ENCODE data around the gene HAUS7.

HAUS7 gene

DNA sequence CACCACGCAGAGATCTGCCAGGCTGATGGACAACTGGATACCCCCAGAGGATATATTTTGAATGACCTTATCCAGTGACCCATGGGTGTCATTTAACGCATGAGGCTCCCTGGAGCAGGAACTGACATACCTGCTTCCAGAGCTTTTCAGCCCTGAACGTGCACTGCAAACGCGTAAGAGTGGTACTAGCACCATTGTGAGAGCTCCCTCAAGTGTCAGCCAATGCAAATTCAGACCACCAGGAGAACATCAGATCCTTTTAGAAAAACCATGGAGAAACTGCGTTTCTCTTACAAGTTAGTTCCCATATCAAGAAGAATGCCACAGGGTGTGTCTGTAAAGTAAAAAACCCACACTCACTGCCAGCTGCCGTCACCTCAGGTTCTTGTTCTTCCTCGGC lies 31.8 kb downstream of the HAUS7 start:
- TF ChIP-seq, protein P1, sequence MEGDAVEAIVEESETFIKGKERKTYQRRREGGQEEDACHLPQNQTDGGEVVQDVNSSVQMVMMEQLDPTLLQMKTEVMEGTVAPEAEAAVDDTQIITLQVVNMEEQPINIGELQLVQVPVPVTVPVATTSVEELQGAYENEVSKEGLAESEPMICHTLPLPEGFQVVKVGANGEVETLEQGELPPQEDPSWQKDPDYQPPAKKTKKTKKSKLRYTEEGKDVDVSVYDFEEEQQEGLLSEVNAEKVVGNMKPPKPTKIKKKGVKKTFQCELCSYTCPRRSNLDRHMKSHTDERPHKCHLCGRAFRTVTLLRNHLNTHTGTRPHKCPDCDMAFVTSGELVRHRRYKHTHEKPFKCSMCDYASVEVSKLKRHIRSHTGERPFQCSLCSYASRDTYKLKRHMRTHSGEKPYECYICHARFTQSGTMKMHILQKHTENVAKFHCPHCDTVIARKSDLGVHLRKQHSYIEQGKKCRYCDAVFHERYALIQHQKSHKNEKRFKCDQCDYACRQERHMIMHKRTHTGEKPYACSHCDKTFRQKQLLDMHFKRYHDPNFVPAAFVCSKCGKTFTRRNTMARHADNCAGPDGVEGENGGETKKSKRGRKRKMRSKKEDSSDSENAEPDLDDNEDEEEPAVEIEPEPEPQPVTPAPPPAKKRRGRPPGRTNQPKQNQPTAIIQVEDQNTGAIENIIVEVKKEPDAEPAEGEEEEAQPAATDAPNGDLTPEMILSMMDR (conservative IDR thresholded peaks at IDR 0.05; ENCODE audit: low read depth, low read length), result no peak
- no peaks in the 10 kb centered on the region for H4K20me1 ChIP-seq (ENCODE audit: insufficient read depth)
- H3K27me3 ChIP-seq (ENCODE audit: insufficient read depth, low read depth), result no peaks in the 10 kb centered on the region
- H3K9ac ChIP-seq, result no peak overlapping the region
- H3K79me2 ChIP-seq (ENCODE audit: insufficient read depth, low read depth), result no peaks in the 10 kb centered on the region
- no peak overlapping the region for H3K4me3 ChIP-seq (IDR thresholded peaks at IDR 0.05; ENCODE audit: insufficient read depth, low read depth, low read length)
- no peak overlapping the region for H3K4me2 ChIP-seq
- H3K36me3 ChIP-seq (ENCODE audit: insufficient read depth), result no peaks in the 10 kb centered on the region
- H3K27ac ChIP-seq, result no peak overlapping the region
- no peaks in the 10 kb centered on the region for H3K4me1 ChIP-seq (ENCODE audit: low read depth, poor library complexity, severe bottlenecking)
- H2AFZ ChIP-seq (ENCODE audit: low read depth), result no peak overlapping the region

DNA sequence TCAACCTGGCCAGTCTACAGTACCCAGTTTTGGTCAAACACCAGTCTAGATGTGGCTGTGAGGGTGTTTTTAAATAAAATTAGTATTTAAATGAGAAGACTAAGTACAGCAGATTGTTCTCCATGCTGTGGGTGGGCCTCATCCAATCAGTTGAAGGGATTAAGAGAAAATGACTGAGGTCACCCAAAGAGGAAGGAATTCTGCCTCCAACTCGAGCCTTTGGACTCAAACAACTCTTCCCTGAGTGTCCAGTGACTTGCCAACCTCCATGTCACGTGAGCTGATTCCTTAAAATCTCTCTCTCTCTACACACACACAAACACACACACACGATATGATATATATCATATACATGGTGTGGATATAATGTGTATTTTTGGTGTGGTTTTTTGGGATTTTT lies 34.5 kb downstream of the HAUS7 start:
- H2AFZ ChIP-seq (ENCODE audit: low read depth), result no peak overlapping the region
- H4K20me1 ChIP-seq (ENCODE audit: insufficient read depth), result no peaks in the 10 kb centered on the region
- no peaks in the 10 kb centered on the region for H3K4me1 ChIP-seq (ENCODE audit: low read depth, poor library complexity, severe bottlenecking)
- H3K27ac ChIP-seq, result no peak overlapping the region
- H3K27me3 ChIP-seq (ENCODE audit: insufficient read depth, low read depth), result no peaks in the 10 kb centered on the region
- H3K4me3 ChIP-seq (IDR thresholded peaks at IDR 0.05; ENCODE audit: insufficient read depth, low read depth, low read length), result no peak overlapping the region
- no peak overlapping the region for H3K4me2 ChIP-seq
- TF ChIP-seq, protein P1 (conservative IDR thresholded peaks at IDR 0.05; ENCODE audit: low read depth, low read length), result no peak
- H3K9ac ChIP-seq, result no peak overlapping the region
- no peaks in the 10 kb centered on the region for H3K36me3 ChIP-seq (ENCODE audit: insufficient read depth)
- H3K79me2 ChIP-seq (ENCODE audit: insufficient read depth, low read depth), result no peaks in the 10 kb centered on the region

DNA sequence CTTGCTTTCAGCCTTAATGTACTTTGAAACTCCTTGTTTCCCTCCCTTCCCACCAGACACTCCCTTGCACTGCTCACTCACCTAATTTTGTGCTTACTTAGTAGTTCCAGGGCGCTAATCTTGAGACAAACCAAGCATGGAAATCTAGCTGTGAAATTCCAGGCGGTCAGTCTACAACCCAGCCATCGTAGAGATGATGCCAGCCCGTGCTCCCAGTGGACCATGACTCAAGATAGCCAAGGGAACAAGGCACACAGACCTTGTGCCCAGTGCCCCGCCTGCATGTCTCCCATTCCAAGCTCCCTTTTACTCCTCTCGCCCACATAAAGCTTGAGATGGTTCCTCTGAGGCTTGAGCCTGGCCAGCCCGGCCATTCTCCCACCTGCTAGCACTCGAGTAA lies 35.6 kb downstream of the HAUS7 start:
- no peaks in the 10 kb centered on the region for H3K79me2 ChIP-seq (ENCODE audit: insufficient read depth, low read depth)
- no peak overlapping the region for H3K4me2 ChIP-seq
- no peaks in the 10 kb centered on the region for H3K4me1 ChIP-seq (ENCODE audit: low read depth, poor library complexity, severe bottlenecking)
- no peaks in the 10 kb centered on the region for H4K20me1 ChIP-seq (ENCODE audit: insufficient read depth)
- TF ChIP-seq, protein P1 (conservative IDR thresholded peaks at IDR 0.05; ENCODE audit: low read depth, low read length), result no peak
- H3K27me3 ChIP-seq (ENCODE audit: insufficient read depth, low read depth), result no peaks in the 10 kb centered on the region
- no peak overlapping the region for H3K27ac ChIP-seq
- H3K36me3 ChIP-seq (ENCODE audit: insufficient read depth), result no peaks in the 10 kb centered on the region
- H3K9ac ChIP-seq, result no peak overlapping the region
- H3K4me3 ChIP-seq (IDR thresholded peaks at IDR 0.05; ENCODE audit: insufficient read depth, low read depth, low read length), result no peak overlapping the region
- no peak overlapping the region for H2AFZ ChIP-seq (ENCODE audit: low read depth)

DNA sequence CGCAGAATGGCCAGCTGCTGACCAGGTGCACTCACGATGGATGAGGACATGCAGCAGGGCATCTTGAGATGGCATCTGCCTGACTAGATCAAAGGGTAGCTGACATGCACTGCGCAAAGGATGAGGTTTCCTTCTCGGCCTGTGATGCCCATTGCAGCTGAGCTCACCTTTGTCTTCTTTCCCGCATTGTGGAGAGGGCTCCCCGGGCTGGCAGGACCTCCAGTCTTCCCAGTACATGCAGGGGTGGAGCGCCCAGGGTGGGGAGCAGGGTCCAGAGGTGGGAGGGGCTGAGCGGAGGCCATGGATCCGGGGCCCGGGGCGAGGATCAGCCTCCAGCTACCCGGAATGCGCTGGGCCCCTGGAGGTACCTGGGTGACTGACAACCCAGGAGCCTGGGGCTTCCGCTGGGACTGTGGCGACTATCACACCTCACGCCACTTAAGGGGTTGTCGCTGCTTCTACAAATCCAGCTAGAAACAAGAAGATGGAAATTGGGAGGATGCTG lies 36.5 kb downstream of the HAUS7 start:
- TF ChIP-seq, protein P1 (conservative IDR thresholded peaks at IDR 0.05; ENCODE audit: low read depth, low read length), result no peak
- H3K9ac ChIP-seq, result no peak overlapping the region
- H4K20me1 ChIP-seq (ENCODE audit: insufficient read depth), result no peaks in the 10 kb centered on the region
- no peak overlapping the region for H3K4me3 ChIP-seq (IDR thresholded peaks at IDR 0.05; ENCODE audit: insufficient read depth, low read depth, low read length)
- no peaks in the 10 kb centered on the region for H3K79me2 ChIP-seq (ENCODE audit: insufficient read depth, low read depth)
- no peaks in the 10 kb centered on the region for H3K36me3 ChIP-seq (ENCODE audit: insufficient read depth)
- H2AFZ ChIP-seq (ENCODE audit: low read depth), result no peak overlapping the region
- no peaks in the 10 kb centered on the region for H3K4me1 ChIP-seq (ENCODE audit: low read depth, poor library complexity, severe bottlenecking)
- no peaks in the 10 kb centered on the region for H3K27me3 ChIP-seq (ENCODE audit: insufficient read depth, low read depth)
- H3K27ac ChIP-seq, result no peak overlapping the region
- H3K4me2 ChIP-seq, result no peak overlapping the region

Data from KMS-11 (cell line).